Left ventricle myocardium inferior (tissue), 1 donor: ENCODE results near the gene TMTC1. TPM values are rescaled to one million over a fixed set of nuclear protein-coding genes. Genes with fewer than 3 reads are reported as not detected.

Experiments
- DNase-seq: peaks from one replicate; pipeline ENCODE4 v3.0.0-alpha.2; 2020
- H3K27ac ChIP-seq: fragments of 200-600 bp; replicated peaks from 2 replicates; pipeline ENCODE4 v1.8.0; 2021
- H3K27me3 ChIP-seq: fragments of 200-600 bp; 2 replicates; pipeline ENCODE4 v1.8.0; 2021; ENCODE audit warnings: low read depth
- H3K36me3 ChIP-seq: fragments of 200-600 bp; 2 replicates; pipeline ENCODE4 v1.8.0; 2021
- H3K4me1 ChIP-seq: fragments of 200-600 bp; 2 replicates; pipeline ENCODE4 v1.8.0; 2021
- H3K4me3 ChIP-seq: fragments of 200-600 bp; 2 replicates; pipeline ENCODE4 v1.8.0; 2021; ENCODE audit warnings: mild to moderate bottlenecking, moderate library complexity
- H3K9me3 ChIP-seq: fragments of 200-600 bp; replicated peaks from 2 replicates; pipeline ENCODE4 v1.8.0; 2021
- intact Hi-C: fragments of 100-400 bp; cut with micrococcal nuclease; formaldehyde crosslinking; loops from one replicate; pipeline ENCODE4 v1.11.0; 2022
- total RNA-seq: library from RNA; stranded (reverse); fragmentation: NEBNext Ultra II Directional; extraction: Animal tissue kit (Norgen Biotek cat#: 25700); gene quantifications from one replicate; pipeline ENCODE4 v1.2.1, GENCODE V29; 2021
- TF ChIP-seq, protein P1 (sequence below): fragments of 200-600 bp; IDR thresholded peaks from 2 replicates; pipeline ENCODE4 v1.8.0; 2021; ENCODE audit warnings: antibody characterized with exemption, mild to moderate bottlenecking, borderline replicate concordance
- donor health status: DM: no; HTN: yes; CAD: no; lungs with severe emphysema.

TMTC1 gene
- total RNA-seq, 1 donor from 2014 or later = 38.4 TPM

DNA sequence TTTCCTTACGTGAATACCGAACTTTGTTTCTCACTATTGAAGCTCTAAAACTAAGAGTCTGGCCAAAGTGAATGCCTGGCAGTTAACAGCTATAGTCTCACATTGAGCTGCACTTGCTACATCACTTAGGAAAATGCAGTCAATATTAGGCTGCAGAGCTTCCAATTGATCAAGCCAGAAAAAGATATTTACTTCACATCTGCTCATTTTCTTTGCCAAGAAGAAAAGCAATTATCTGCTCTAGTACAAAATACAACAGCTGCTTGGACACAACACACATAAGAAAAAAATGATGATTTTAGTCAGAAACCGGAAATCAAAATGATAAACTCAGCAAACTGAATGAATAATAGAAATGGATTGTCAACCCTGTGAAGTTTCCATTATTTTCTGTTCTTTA is 45.4 kb downstream of the TMTC1 start:
- H3K9me3 ChIP-seq = no peaks in the 10 kb centered on the region
- intact Hi-C loops = no loop called here
- H3K4me3 ChIP-seq = no peak overlapping the region
- TF ChIP-seq, protein P1, sequence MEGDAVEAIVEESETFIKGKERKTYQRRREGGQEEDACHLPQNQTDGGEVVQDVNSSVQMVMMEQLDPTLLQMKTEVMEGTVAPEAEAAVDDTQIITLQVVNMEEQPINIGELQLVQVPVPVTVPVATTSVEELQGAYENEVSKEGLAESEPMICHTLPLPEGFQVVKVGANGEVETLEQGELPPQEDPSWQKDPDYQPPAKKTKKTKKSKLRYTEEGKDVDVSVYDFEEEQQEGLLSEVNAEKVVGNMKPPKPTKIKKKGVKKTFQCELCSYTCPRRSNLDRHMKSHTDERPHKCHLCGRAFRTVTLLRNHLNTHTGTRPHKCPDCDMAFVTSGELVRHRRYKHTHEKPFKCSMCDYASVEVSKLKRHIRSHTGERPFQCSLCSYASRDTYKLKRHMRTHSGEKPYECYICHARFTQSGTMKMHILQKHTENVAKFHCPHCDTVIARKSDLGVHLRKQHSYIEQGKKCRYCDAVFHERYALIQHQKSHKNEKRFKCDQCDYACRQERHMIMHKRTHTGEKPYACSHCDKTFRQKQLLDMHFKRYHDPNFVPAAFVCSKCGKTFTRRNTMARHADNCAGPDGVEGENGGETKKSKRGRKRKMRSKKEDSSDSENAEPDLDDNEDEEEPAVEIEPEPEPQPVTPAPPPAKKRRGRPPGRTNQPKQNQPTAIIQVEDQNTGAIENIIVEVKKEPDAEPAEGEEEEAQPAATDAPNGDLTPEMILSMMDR = no peak
- peaks cover 17% of the 10 kb centered on the region for H3K36me3 ChIP-seq
- peaks cover 100% of the 10 kb centered on the region for H3K4me1 ChIP-seq
- H3K27me3 ChIP-seq = no peaks in the 10 kb centered on the region
- peak overlapping the region; percentile 83 for H3K27ac ChIP-seq
- no peak for DNase-seq

DNA sequence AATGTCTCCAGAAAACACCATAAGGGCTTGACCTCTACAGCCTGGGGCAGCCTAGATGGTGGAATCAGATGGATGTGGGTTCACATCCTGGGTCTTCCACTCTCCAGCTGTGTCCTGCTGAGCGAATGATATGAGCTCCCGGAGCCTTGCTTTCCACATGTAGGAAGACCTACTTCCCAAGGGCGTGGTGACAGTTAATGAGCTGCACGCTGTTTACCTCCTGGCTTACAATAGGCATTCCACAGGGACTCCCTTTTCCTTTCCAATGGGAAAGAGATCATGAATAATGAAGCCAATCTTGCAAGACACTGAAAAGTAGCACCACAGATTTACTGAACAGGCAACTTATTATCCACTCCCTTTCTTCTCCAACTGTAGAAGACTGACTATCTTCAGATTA is 46.1 kb downstream of the TMTC1 start:
- H3K36me3 ChIP-seq = peaks cover 17% of the 10 kb centered on the region
- no peak for DNase-seq
- no peak overlapping the region for H3K4me3 ChIP-seq
- intact Hi-C loops = no loop called here
- H3K4me1 ChIP-seq = peaks cover 100% of the 10 kb centered on the region
- H3K9me3 ChIP-seq = no peaks in the 10 kb centered on the region
- TF ChIP-seq, protein P1 = no peak
- no peaks in the 10 kb centered on the region for H3K27me3 ChIP-seq
- peak overlapping the region; percentile 83 for H3K27ac ChIP-seq

DNA sequence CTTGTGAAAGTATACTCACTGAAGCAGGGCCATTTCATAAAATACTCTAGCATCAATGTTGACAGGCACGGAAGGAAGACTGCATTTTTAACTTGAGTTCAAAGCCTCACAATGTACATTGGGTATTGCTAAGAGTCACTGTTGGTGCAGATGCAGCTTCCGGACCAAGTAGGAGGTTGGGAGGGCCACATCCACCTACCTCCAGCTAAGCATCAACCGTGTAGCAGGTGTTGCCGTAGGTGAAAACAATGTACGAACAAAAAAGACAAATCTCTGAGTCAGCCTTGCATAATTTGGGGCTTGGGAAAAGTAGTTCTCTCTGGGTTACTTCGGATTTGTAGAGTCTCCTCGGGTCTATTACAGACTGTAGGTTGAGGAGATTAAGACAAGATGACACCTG is 48.1 kb downstream of the TMTC1 start:
- intact Hi-C loops = no loop called here

DNA sequence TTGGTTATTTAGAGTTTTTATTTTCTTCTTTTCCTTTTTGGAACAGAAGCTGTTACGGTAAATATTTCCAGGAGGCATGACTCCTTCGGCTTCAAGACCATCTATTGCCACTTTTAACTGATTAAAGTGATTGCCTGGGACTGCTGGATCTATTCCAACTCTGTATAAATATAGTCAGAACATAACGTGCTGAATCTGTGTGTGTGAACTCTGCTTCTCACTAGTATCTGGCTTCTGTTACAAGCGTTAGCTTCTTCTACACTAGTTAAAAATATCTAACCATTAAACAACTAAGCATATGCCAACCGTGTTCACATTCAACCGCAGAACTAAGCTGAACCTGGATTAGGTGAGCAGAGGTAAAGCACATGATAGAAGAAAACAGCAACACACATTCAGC is 49.0 kb downstream of the TMTC1 start:
- peaks cover 9% of the 10 kb centered on the region for H3K36me3 ChIP-seq
- TF ChIP-seq, protein P1 = no peak
- peak overlapping the region; percentile 27 for H3K4me3 ChIP-seq
- no peak for DNase-seq
- intact Hi-C loops = no loop called here
- H3K4me1 ChIP-seq = peaks cover 99% of the 10 kb centered on the region
- H3K9me3 ChIP-seq = no peaks in the 10 kb centered on the region
- peak overlapping the region; percentile 83 for H3K27ac ChIP-seq
- no peaks in the 10 kb centered on the region for H3K27me3 ChIP-seq

More for the DNA sequence above, 48.1 kb downstream of the TMTC1 start:
- Histone ChIP-seq H3K4me1 (peaks cover 99% of the 10 kb centered on the region), H3K27ac (peak overlapping the region; percentile 83), H3K4me3 (no peak overlapping the region), H3K36me3 (peaks cover 17% of the 10 kb centered on the region), H3K27me3 (no peaks in the 10 kb centered on the region), H3K9me3 (no peaks in the 10 kb centered on the region)
- no peak for DNase-seq
- TF ChIP-seq, protein P1 = no peak

DNA sequence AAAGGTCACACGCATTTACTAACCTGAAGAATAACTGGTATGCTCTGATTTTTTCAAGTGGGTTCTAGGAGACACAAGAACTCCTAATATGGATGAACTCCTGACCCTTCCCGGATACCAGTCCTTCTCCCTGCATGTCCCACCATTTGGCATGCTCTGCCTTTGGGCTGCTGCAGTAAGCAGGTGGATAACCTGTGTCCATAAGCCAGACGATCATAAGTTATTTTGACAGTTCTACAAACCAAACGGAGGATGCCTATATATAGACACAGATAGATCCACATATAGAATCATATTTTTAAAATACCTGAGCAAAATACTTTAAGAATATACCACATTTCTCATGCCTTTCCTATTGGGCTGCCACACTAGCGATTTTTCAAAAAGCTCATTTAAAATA is 49.4 kb downstream of the TMTC1 start:
- H3K27ac ChIP-seq = peak overlapping the region; percentile 83
- TF ChIP-seq, protein P1 = no peak
- intact Hi-C loops = no loop called here
- no peaks in the 10 kb centered on the region for H3K9me3 ChIP-seq
- H3K27me3 ChIP-seq = no peaks in the 10 kb centered on the region
- DNase-seq = no peak
- peaks cover 6% of the 10 kb centered on the region for H3K36me3 ChIP-seq
- peak overlapping the region; percentile 27 for H3K4me3 ChIP-seq
- peaks cover 99% of the 10 kb centered on the region for H3K4me1 ChIP-seq
